RWPE2 (cell line): ENCODE data around the gene LYPD4.
A peak's percentile ranks its signal among the peaks of the same experiment; 100 is the strongest.

ENCODE experiments used
- ATAC-seq: fragments of 200-7000 bp; cut with Tn5 transposase; 3 replicates; pipeline ENCODE4 v1.9.1; 2021; ENCODE audit warnings: low read depth
- DNase-seq: peaks from one replicate; pipeline ENCODE4 v3.0.0-alpha.2; 2020; ENCODE audit warnings: low spot score
- H3K27ac ChIP-seq: fragments of 450-650 bp; 2 replicates; pipeline ENCODE4 v1.5.1; 2017; ENCODE audit warnings: mild to moderate bottlenecking; ENCODE audit not compliant: poor library complexity, severe bottlenecking
- H3K27me3 ChIP-seq: fragments of 250-450 bp; sonication (Bioruptor Pico); 2 replicates; pipeline ENCODE4 v1.5.1; 2021; ENCODE audit warnings: mild to moderate bottlenecking, moderate library complexity; ENCODE audit not compliant: insufficient read depth, poor library complexity, severe bottlenecking
- H3K36me3 ChIP-seq: fragments of 250-450 bp; sonication (Bioruptor Pico); 2 replicates; pipeline ENCODE4 v1.5.1; 2020; ENCODE audit warnings: low read depth, mild to moderate bottlenecking, moderate library complexity
- H3K4me1 ChIP-seq: fragments of 250-450 bp; sonication (Bioruptor Pico); 2 replicates; pipeline ENCODE4 v1.5.1; 2021; ENCODE audit warnings: mild to moderate bottlenecking, moderate library complexity; ENCODE audit not compliant: insufficient read depth, poor library complexity, severe bottlenecking
- H3K4me3 ChIP-seq: fragments of 250-450 bp; sonication (Bioruptor Pico); 2 replicates; pipeline ENCODE4 v1.5.1; 2021; ENCODE audit warnings: mild to moderate bottlenecking, moderate library complexity; ENCODE audit not compliant: severe bottlenecking
- H3K9me3 ChIP-seq: fragments of 250-450 bp; sonication (Bioruptor Pico); 2 replicates; pipeline ENCODE4 v1.5.1; 2021; ENCODE audit warnings: mild to moderate bottlenecking, moderate library complexity; ENCODE audit not compliant: severe bottlenecking
- CTCF ChIP-seq: fragments of 450-650 bp; IDR thresholded peaks from one replicate; pipeline ENCODE4 v1.5.1; 2017; ENCODE audit warnings: mild to moderate bottlenecking, moderate library complexity; ENCODE audit not compliant: poor library complexity, severe bottlenecking

The LYPD4 gene

DNA sequence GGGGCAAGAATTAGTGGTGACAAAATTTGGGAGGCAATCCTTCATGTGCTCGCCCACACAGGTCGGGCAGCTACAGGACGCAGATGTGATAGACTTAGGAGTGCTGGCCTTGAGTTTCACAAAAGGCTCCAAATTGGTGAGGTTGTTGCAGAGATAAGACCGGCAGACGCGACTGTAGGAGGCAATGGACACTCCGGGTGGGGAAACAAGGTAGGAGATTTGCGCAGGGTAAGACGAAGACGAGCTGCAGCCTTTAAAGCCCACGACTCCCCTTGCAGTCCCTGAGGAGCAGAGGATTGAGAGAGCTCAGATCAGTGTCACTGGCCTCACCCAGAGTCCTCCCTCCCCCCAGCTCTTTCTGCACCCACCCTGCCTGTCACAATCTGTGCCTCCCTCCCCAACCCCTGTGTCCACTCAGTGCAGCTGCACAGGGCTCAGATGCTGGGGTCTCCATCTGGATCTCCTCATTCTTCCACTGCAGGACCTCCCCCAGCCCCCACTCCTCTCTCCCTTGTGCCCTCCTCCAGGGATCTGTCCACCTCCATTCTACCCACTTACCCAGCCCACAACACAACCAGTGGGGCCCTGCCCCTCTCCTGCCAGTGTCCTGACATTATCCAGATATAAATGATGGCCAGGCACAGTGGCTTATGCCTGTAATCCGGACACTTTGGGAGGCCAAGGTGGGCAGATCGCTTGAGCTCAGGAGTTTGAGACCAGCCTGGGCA, 6.3 kb downstream of the LYPD4 start:
- H3K27ac ChIP-seq = no peak overlapping the region
- no peaks in the 10 kb centered on the region for H3K36me3 ChIP-seq
- no peak overlapping the region for H3K4me3 ChIP-seq
- TF ChIP-seq CTCF = no peak
- no peak for DNase-seq
- no peak; the same call in 2 of the 3 replicates for ATAC-seq
- no peaks in the 10 kb centered on the region for H3K4me1 ChIP-seq
- no peaks in the 10 kb centered on the region for H3K9me3 ChIP-seq
- peaks cover 22% of the 10 kb centered on the region for H3K27me3 ChIP-seq

DNA sequence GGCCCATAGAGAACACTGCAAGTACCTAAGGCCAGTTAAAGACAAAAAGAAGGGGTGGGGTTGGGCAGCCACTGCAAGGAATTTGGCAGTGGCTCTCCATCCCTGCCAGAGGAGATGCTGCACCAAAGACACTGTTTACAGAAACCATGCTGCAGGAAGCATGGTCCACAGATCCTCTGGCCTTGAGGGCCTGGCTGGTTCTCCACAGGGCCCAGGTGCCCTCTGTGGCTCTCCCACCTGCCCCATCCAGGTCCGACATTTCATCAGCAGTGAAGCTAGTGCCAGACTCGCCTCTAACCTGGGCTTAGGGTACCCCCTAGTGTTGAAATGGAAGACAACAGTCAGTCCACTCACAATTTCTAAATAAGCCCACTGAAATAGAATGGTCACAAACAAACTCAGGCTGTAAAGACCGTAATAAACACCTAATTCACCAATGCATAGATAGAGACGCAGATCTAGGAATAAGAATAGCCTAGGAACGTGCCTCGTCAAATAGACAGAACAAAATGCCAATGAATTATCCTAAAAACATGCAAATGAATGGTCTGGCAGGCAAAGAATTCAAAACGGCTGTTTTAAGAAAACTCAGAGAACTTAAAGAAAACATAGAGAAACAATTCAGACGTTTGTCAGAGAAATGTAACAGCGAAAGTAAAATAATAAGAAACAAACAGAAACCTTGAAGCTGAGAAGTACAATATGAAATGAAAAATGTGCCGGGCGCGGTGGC, 23.3 kb downstream of the LYPD4 start:
- H3K27ac ChIP-seq = no peak overlapping the region
- TF ChIP-seq CTCF = peak; percentile 61
- peak; percentile 51; the same call in 2 of the 3 replicates for ATAC-seq

GRCh38 chr19:41816761-41817160, 27.7 kb downstream of the LYPD4 start:
- TF ChIP-seq CTCF = no peak
- no peak overlapping the region for H3K27ac ChIP-seq
- ATAC-seq (no peak), DNase-seq (no peak)
- H3K4me3 ChIP-seq = no peak overlapping the region
- no peaks in the 10 kb centered on the region for H3K4me1 ChIP-seq
- H3K27me3 ChIP-seq = peaks cover 3% of the 10 kb centered on the region
- H3K36me3 ChIP-seq = no peaks in the 10 kb centered on the region
- H3K9me3 ChIP-seq = no peaks in the 10 kb centered on the region

More for the DNA sequence above, 23.3 kb downstream of the LYPD4 start:
- Histone ChIP-seq H3K4me1 (no peaks in the 10 kb centered on the region), H3K36me3 (no peaks in the 10 kb centered on the region), H3K27me3 (peaks cover 7% of the 10 kb centered on the region), H3K9me3 (no peaks in the 10 kb centered on the region), H3K4me3 (no peak overlapping the region)
- no peak for DNase-seq

DNA sequence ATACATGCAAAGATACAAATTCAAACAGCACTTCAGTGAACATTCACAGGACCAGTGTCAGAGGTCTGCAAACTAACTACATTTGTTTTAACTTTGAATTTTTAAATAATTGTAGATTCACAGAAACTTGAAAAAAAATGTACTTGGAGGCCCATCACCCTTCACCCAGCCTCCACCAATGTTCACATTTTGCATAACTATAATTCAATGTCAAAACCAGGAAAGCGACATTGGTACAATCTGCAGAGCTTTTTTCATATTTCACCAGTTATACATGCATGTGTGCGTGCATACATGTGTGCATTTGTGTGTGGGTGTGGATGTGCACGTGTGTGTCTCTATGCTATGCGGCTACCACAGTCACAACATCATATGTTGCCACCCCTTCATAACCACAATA, 29.2 kb downstream of the LYPD4 start:
- ATAC-seq (no peak), DNase-seq (no peak)
- TF ChIP-seq CTCF = no peak

GRCh38 chr19:41813911-41814310, 30.6 kb downstream of the LYPD4 start:
- TF ChIP-seq CTCF = no peak
- Histone ChIP-seq H3K9me3 (no peaks in the 10 kb centered on the region), H3K36me3 (no peaks in the 10 kb centered on the region), H3K4me1 (no peaks in the 10 kb centered on the region), H3K27ac (no peak overlapping the region), H3K27me3 (peaks cover 3% of the 10 kb centered on the region), H3K4me3 (no peak overlapping the region)
- no peak for DNase-seq
- no peak for ATAC-seq

More for the DNA sequence above, 29.2 kb downstream of the LYPD4 start:
- Histone ChIP-seq H3K4me3 (no peak overlapping the region), H3K27me3 (peaks cover 3% of the 10 kb centered on the region), H3K27ac (no peak overlapping the region), H3K9me3 (no peaks in the 10 kb centered on the region), H3K4me1 (no peaks in the 10 kb centered on the region), H3K36me3 (no peaks in the 10 kb centered on the region)
